ENCODE measurements around the gene RAB35. TPM values are rescaled to one million over a fixed set of nuclear protein-coding genes. Genes with fewer than 3 reads are reported as not detected.
A peak's percentile ranks its signal among the peaks of the same experiment; 100 is the strongest.

The RAB35 gene
- polyA plus RNA-seq, 6 donors from 2014 or later: 6.2 to 16.6 (median 14.6) TPM

DNA sequence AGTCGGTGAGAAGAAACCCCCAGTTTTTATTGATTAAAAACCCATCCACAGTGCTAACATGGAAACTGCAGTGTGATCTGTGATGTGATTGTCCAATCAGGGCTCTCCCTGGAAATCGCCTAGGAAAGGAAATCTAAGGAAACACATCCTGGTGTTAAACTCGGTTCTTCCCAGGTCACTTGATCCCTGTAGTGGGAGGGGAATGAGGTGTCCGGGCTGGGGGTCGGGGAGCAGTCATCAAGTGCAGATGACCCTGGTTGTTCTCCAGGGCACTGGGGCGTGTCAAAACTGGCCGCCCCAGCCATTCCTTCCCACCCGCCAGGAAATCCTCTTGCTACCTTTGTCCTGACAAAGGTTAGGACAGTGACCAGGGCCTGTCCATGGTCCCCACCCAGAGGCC lies 20.8 kb downstream of the RAB35 start:
- no peak overlapping the region for H3K27ac Mint-ChIP-seq
- no peaks in the 10 kb centered on the region for H3K9me3 Mint-ChIP-seq
- H3K36me3 Mint-ChIP-seq: peaks cover 0 to 6% of the 10 kb centered on the region in 2 donors
- H3K4me1 Mint-ChIP-seq: peaks cover 0 to 5% (median 5%) of the 10 kb centered on the region in 3 donors
- DNase-seq (no peak), ATAC-seq (ENCODE audit: low read depth in 2 of 2) (no peak)
- H3K4me3 Mint-ChIP-seq: no peak overlapping the region
- H3K27me3 Mint-ChIP-seq: no peaks in the 10 kb centered on the region

DNA sequence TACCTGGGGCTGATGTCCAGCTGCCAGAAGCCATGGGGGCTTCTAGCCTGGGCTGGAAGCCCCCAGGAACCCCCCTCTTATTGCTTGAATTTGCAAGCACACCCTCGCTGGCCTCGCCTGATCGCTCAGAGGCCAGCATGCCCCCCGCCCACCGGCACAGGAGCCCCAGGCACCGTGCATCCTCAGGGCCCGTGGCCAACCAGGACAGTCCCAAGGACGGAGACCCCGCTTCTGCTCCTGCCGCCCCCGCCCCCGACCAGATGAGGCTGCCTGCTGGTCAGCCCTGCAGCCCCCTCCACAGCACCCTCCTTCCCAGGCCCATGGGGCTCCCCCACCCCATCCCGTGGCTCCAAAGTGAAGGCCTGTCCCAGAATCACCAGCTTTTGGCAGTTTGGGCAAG lies 21.2 kb downstream of the RAB35 start:
- DNase-seq (no peak), ATAC-seq (ENCODE audit: low read depth in 2 of 2) (no peak)
- Mint-ChIP-seq H3K27ac (no peak overlapping the region), H3K36me3 (peaks cover 0 to 6% of the 10 kb centered on the region in 2 donors), H3K4me3 (no peak overlapping the region), H3K4me1 (peaks cover 0 to 5% (median 5%) of the 10 kb centered on the region in 3 donors), H3K9me3 (no peaks in the 10 kb centered on the region), H3K27me3 (no peaks in the 10 kb centered on the region)

DNA sequence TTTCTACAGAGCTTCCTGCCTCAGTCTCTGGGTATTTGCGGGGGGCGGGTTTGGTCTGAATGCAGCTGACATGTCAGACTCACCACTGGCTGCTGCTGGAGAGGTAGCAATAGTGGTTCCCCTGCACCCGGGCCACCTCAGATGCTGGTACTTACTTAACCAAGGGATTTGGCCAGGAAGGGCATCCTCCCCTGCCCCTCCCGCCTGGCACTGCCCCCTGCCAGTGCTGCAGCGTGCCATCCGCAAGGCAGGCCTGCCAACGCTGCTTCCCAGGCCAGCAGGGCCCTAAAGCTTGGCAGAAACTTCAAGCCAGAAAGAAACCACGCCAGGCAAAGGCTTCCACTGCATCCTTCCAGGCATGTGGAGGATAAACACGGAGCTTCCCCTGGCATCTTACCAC lies 22.1 kb downstream of the RAB35 start:
- H3K9me3 Mint-ChIP-seq: no peaks in the 10 kb centered on the region
- ATAC-seq (ENCODE audit: low read depth in 2 of 2) (no peak), DNase-seq (no peak)
- H3K36me3 Mint-ChIP-seq: peaks cover 0 to 6% of the 10 kb centered on the region in 2 donors
- H3K27ac Mint-ChIP-seq: no peak overlapping the region
- H3K4me3 Mint-ChIP-seq: no peak overlapping the region
- no peaks in the 10 kb centered on the region for H3K27me3 Mint-ChIP-seq
- peaks cover 0 to 2% (median 0%) of the 10 kb centered on the region in 3 donors for H3K4me1 Mint-ChIP-seq

DNA sequence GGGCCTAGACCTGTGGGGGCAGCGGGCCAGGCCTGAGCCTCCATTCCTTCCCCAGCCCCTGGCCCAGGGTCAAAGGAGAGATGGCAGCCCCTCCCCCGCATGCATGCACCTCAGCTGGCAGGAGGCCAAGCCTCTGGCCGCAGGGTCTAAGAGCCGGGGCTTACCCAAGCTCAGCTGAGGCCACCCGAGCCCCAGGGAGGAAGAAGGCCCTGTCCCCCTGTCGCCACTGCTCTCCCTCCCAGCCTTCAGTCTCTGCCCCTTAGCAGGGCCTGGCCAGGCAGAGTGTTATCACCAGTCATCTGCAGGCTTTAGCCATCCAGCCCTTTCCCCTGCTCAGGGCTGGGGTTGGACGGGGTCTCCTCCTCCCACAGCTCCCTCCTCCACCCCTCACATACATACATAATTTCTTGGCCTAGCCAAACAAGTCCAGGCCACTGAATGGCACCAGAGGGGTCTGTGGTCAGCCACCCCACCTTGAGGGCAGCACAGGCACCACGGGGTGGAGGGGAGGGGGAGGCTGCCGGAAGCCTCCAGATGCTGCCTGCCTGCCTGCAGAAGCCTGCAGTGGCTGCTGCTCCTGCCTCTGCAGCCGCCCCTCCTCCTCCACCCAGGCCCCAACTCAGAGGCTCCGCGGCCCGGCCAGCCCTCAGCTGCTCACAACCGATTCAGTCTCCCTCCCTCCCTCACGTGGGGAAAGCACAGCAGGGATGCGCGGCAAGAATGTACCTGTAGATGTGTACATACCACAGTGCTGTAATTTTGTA lies 22.8 kb downstream of the RAB35 start:
- Mint-ChIP-seq H3K4me1 (peaks cover 0 to 2% (median 0%) of the 10 kb centered on the region in 3 donors), H3K4me3 (no peak overlapping the region), H3K27me3 (no peaks in the 10 kb centered on the region), H3K27ac (no peak overlapping the region), H3K9me3 (no peaks in the 10 kb centered on the region), H3K36me3 (peaks cover 0 to 6% of the 10 kb centered on the region in 2 donors)
- DNase-seq: no peak
- no peak for ATAC-seq (ENCODE audit: low read depth in 2 of 2)

DNA sequence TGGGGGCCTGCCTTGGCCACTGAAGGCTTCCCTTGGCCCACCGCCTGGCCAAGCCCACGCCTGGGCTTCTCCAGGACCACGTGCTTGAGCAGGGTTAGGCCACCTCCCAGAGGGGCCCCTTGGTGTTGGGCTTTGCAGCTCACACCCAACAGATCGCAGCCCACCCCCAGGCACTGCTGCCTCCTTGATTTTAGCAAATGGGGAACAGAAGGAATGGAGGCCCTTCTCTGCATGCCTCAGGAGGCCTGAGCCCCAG lies 23.3 kb downstream of the RAB35 start:
- H3K4me3 Mint-ChIP-seq: no peak overlapping the region
- H3K27ac Mint-ChIP-seq: peak overlapping the region in 1 of 6 donors; percentile 84
- H3K9me3 Mint-ChIP-seq: no peaks in the 10 kb centered on the region
- no peaks in the 10 kb centered on the region for H3K27me3 Mint-ChIP-seq
- ATAC-seq (ENCODE audit: low read depth in 2 of 2) (no peak), DNase-seq (no peak)
- H3K36me3 Mint-ChIP-seq: peaks cover 0 to 6% of the 10 kb centered on the region in 2 donors
- H3K4me1 Mint-ChIP-seq: peaks cover 0 to 2% (median 0%) of the 10 kb centered on the region in 3 donors

DNA sequence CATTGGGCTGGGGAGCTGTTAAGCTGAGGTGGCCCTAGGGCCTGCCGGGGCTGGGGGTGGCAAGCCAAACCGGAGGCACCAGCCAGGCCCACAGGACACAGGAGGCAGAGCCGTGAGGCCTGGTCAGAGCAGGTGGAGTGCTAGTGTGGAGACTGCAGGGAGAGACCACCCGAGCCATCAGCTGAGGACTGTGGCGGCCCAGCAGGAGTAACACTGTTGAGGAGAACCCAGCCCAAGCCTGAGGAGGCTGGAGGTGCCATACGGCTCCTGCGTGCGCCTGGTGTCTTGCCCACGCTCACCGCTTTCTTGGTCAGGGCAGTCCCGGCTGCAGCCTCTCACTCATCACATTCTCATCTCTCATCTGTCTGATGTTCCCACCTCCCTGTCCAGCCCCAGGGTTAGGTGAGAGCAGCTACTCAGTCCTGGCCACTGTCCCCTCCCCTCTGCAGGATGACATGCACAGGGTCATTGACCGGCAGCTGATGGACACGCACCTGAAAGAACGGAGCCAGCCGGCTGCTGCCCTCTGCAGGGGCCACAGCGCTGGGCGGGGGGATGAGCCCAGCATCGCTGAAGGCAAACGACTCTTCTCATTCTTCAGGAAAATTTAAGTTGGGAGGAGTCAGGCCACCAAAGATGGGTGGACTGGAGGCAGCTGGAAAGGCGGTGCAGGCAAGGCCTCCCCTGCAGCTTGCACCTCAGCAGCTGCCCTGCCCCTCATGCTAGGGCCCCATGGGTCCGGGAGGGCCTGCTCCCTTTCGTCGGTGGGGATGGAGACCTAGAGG lies 23.8 kb downstream of the RAB35 start:
- no peak overlapping the region for H3K4me3 Mint-ChIP-seq
- no peaks in the 10 kb centered on the region for H3K9me3 Mint-ChIP-seq
- DNase-seq (no peak), ATAC-seq (ENCODE audit: low read depth in 2 of 2) (no peak)
- peak overlapping the region in 3 of 6 donors; percentile 10 to 84 (median 24) for H3K27ac Mint-ChIP-seq
- peaks cover 0 to 7% (median under 1%) of the 10 kb centered on the region in 3 donors for H3K4me1 Mint-ChIP-seq
- peaks cover 0 to 6% of the 10 kb centered on the region in 2 donors for H3K36me3 Mint-ChIP-seq
- no peaks in the 10 kb centered on the region for H3K27me3 Mint-ChIP-seq

DNA sequence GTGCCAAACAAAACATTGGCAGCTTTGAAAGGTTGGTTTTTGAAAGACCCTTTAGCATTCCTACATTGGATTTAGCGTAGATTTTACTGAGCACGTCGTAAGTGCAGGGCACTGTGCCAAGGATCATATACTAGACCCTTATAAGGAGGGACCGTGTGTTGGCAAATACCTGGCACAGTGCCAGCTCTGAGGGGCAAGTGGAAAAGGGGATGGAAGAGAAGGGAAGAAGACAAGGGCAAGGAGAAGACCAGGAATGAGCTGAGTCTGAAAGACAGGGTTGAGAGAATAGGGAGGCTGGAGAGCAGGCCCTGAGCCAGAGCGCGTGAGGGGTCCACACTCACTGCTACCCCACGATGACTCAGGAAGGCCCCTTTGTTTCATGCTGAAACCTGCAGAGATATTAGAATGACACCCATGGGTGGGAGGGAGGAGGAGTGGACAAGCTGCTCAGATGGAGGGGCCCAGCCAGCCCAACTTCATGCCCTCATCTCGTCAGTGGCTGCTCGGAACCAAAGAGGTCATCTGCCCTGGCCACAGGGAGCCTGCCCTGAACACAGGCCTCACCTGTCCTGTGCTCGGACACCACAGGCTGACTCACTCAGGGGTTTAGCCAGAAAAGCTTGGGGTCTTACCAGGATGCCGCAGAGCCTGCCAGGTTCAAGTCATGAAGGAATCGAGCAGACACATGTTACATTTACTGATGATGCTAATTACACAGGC lies 25.0 kb downstream of the RAB35 start:
- peaks cover 0 to 6% of the 10 kb centered on the region in 2 donors for H3K36me3 Mint-ChIP-seq
- DNase-seq (no peak), ATAC-seq (ENCODE audit: low read depth in 2 of 2) (no peak)
- H3K27ac Mint-ChIP-seq: peak overlapping the region in 5 of 6 donors; percentile 17 to 82 (median 63)
- H3K27me3 Mint-ChIP-seq: no peaks in the 10 kb centered on the region
- H3K9me3 Mint-ChIP-seq: no peaks in the 10 kb centered on the region
- H3K4me1 Mint-ChIP-seq: peaks cover 0 to 16% (median 12%) of the 10 kb centered on the region in 3 donors
- no peak overlapping the region for H3K4me3 Mint-ChIP-seq

DNA sequence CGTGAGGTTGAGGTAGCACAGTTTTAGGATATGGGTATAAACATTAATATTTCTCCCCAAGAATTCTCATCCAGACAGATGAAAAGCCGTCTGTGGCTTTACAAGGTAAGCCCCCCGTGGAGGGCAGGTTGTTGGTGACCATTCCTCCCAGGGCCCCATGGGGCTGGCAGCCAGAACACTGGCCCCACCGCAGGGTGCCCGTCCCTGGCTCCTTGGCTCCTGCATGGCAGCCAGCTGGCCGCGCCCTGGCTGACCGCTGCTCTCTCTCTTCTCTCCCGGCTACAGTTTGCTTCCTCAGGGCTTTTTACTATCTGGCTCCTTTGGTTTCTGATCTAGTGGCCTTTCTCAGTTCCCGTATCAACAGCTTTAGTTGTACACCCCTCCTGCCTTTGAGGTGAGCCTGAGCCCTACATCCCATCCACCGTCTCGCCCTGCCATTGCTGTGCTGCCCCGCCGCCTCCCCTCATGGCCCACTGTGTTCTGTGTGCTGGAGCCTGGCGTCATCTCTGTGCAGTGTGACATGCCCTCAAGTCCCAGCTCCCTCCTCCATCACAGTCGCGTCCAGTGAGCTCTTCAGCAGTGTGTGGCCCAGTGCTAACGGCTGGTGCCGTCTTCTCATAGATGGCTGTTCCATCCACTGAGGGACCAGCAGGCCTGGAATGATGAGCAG lies 25.8 kb downstream of the RAB35 start:
- H3K4me3 Mint-ChIP-seq: peak overlapping the region in 1 of 8 donors; percentile 10
- no peaks in the 10 kb centered on the region for H3K9me3 Mint-ChIP-seq
- H3K27ac Mint-ChIP-seq: peak overlapping the region in 3 of 6 donors; percentile 60 to 69 (median 63)
- no peaks in the 10 kb centered on the region for H3K27me3 Mint-ChIP-seq
- ATAC-seq (ENCODE audit: low read depth in 2 of 2): no peak
- peaks cover 0 to 6% of the 10 kb centered on the region in 2 donors for H3K36me3 Mint-ChIP-seq
- peaks cover 0 to 16% (median 13%) of the 10 kb centered on the region in 3 donors for H3K4me1 Mint-ChIP-seq
- no peak for DNase-seq

DNA sequence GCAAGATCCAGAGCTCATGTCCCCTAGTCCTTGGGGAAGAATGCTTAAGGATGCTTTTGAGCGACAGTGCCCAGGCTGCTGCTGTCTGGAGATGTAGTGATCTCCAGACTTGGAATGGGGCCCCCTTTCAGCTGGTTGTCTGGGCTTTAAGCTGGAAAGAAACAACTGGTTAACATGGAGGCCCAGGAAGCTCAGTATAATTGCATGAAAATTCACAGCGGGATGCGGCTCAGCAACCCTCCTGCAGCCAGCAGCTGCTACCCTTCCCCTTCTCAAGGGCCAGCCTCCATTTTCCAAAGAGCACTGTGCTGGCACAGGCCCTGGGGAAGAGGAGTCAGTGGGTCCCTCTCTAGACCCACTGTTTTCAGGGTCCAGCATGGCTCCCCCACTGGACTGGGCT lies 26.3 kb downstream of the RAB35 start:
- peaks cover 0 to 16% (median 13%) of the 10 kb centered on the region in 3 donors for H3K4me1 Mint-ChIP-seq

DNA sequence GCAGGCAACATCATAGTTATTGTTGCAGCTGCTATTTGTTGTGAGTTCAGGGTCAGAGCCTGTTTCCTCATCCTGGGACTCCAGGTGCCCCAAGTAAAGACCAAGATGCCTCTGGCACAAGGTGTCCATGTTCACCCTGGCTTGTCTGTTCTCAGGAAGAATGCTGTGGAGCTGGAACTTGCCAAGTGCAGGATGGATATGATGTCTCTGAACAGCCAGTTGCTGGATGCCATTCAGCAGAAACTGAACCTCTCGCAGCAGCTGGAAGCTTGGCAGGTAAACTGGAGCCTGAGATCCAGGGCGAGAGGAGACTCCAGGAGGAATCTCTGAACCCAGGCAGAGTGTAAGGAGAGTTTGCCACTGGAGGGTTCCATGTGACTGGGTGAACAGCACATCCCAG lies 26.8 kb downstream of the RAB35 start:
- ATAC-seq (ENCODE audit: low read depth in 2 of 2) (no peak), DNase-seq (no peak)
- peak overlapping the region in 1 of 8 donors; percentile 3 for H3K4me3 Mint-ChIP-seq
- peaks cover 0 to 16% (median 13%) of the 10 kb centered on the region in 3 donors for H3K4me1 Mint-ChIP-seq
- no peaks in the 10 kb centered on the region for H3K27me3 Mint-ChIP-seq
- H3K36me3 Mint-ChIP-seq: peaks cover 0 to 6% of the 10 kb centered on the region in 2 donors
- H3K27ac Mint-ChIP-seq: peak overlapping the region in 1 of 6 donors; percentile 72
- no peaks in the 10 kb centered on the region for H3K9me3 Mint-ChIP-seq

More for the DNA sequence above, 26.3 kb downstream of the RAB35 start:
- no peaks in the 10 kb centered on the region for H3K9me3 Mint-ChIP-seq
- H3K27me3 Mint-ChIP-seq: no peaks in the 10 kb centered on the region
- H3K27ac Mint-ChIP-seq: peak overlapping the region in 1 of 6 donors; percentile 72
- DNase-seq: no peak
- ATAC-seq (ENCODE audit: low read depth in 2 of 2): no peak
- H3K4me3 Mint-ChIP-seq: no peak overlapping the region
- peaks cover 0 to 6% of the 10 kb centered on the region in 2 donors for H3K36me3 Mint-ChIP-seq

DNA sequence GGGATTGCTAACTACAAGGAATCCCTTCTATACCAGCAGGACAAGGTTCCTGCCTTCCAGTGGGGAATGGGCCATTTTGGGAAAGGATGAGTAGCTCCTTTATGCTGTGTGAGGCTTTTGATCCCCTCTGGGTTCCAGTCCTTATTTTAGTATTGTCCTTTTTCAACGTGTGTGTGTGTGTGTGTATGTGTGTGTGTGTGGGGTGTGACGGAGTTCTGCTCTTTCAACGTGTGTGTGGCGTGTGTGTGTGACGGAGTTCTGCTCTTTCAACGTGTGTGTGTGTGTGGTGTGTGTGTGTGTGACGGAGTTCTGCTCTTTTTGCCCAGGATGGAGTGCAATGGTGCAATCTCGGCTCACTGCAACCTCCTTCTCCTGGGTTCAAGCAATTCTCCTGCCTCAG lies 27.4 kb downstream of the RAB35 start:
- Mint-ChIP-seq H3K27me3 (no peaks in the 10 kb centered on the region), H3K36me3 (peaks cover 0 to 6% of the 10 kb centered on the region in 2 donors), H3K4me3 (peak overlapping the region in 2 of 8 donors; percentile 25 to 35), H3K4me1 (peaks cover 0 to 16% (median 13%) of the 10 kb centered on the region in 3 donors), H3K27ac (peak overlapping the region in 2 of 6 donors; percentile 65 to 77), H3K9me3 (no peaks in the 10 kb centered on the region)
- DNase-seq (no peak), ATAC-seq (ENCODE audit: low read depth in 2 of 2) (no peak)

DNA sequence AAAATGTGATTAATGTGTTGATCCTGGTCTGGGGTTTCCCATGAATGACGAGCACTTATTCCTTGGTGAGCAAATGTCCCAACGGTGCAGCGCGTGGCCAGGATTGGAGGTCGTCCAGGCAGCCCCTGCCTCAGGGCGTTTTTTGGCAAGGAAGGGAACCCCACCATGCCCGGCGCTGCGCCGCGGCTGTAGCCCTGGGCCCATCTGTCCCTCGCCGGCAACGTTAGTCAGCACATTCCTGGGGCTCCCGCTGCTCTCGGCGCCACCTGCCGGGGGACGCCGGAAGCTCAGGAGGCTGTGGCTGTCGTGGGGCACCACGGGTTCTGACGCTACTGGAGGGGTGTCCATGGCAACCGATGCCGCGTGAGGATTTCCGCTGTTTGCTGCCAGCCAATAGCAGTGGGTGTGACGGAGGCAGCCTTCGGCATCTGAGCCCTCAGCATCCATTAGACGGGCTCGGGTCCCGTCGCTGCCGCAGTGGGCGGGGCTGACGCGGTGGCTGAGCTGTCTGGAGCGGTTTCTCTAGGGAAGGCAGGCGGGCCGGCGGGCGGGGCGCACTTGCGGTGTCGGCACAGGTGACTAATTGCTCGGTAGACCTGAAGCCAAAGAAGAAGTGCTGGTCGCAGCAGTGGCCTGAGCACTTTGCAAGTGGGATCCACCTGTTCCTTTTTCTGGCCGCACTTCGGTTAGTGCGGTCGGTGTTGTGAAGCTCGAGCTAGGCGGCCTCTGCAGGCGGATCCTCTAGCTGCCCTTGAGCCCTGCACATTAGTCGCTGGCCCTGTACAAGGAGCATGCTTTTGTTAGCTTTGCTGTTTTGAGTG lies 29.5 kb downstream of the RAB35 start:
- DNase-seq: peak; percentile 99
- peaks cover 0 to 7% of the 10 kb centered on the region in 2 donors for H3K36me3 Mint-ChIP-seq
- H3K4me3 Mint-ChIP-seq: peak overlapping the region; percentile 62 to 91 (median 84)
- peak; percentile 94 to 96 for ATAC-seq (ENCODE audit: low read depth in 2 of 2)
- no peaks in the 10 kb centered on the region for H3K27me3 Mint-ChIP-seq
- H3K27ac Mint-ChIP-seq: peak overlapping the region; percentile 48 to 97 (median 88)
- H3K9me3 Mint-ChIP-seq: no peaks in the 10 kb centered on the region
- H3K4me1 Mint-ChIP-seq: peaks cover 0 to 16% (median 13%) of the 10 kb centered on the region in 3 donors
